ENCODE measurements around the gene TBC1D14.
"Not testable (repeated sequence)": the region's sequence is repeated elsewhere in the genome, so short reads cannot be mapped to it uniquely, and the experiment has no call there.

The TBC1D14 gene

GRCh38 chr4:6956087-6956433 is 46.4 kb downstream of the TBC1D14 start:
- DNase-seq: no peak

- no peak for DNase-seq
Measured at GRCh38 chr4:6956434-6957147, 47.0 kb downstream of the TBC1D14 start.

- no peak for DNase-seq
Measured at GRCh38 chr4:6957148-6957520, 47.5 kb downstream of the TBC1D14 start.

GRCh38 chr4:6957994-6958393 is 48.4 kb downstream of the TBC1D14 start:
- DNase-seq: no peak

GRCh38 chr4:6959261-6959660 is 49.6 kb downstream of the TBC1D14 start:
- no peak for DNase-seq

GRCh38 chr4:6960154-6960553 is 50.5 kb downstream of the TBC1D14 start:
- DNase-seq: no peak

- DNase-seq: no peak
Measured at GRCh38 chr4:6960628-6961412, 51.2 kb downstream of the TBC1D14 start.

GRCh38 chr4:6961496-6962210 is 52.0 kb downstream of the TBC1D14 start:
- no peak for DNase-seq

GRCh38 chr4:6962211-6963041 is 52.8 kb downstream of the TBC1D14 start:
- no peak for DNase-seq

GRCh38 chr4:6963139-6963611 is 53.5 kb downstream of the TBC1D14 start:
- no peak for DNase-seq

GRCh38 chr4:6964858-6965257 is 55.2 kb downstream of the TBC1D14 start:
- no peak for DNase-seq

- DNase-seq: no peak
Measured at GRCh38 chr4:6965329-6965728, 55.7 kb downstream of the TBC1D14 start.

GRCh38 chr4:6967846-6968340 is 58.3 kb downstream of the TBC1D14 start:
- no peak for DNase-seq

GRCh38 chr4:6968496-6968895 is 58.9 kb downstream of the TBC1D14 start:
- no peak for DNase-seq

GRCh38 chr4:6969826-6970800 is 60.5 kb downstream of the TBC1D14 start:
- DNase-seq: no peak

GRCh38 chr4:6971536-6972374 is 62.1 kb downstream of the TBC1D14 start:
- DNase-seq: no peak

GRCh38 chr4:6972375-6972650 is 62.7 kb downstream of the TBC1D14 start:
- no peak for DNase-seq

- no peak for DNase-seq
Measured at GRCh38 chr4:6972911-6973310, 63.3 kb downstream of the TBC1D14 start.

- peak; percentile 85 for DNase-seq
Measured at GRCh38 chr4:6974138-6974848, 64.7 kb downstream of the TBC1D14 start.

- not testable (repeated sequence) for DNase-seq
Measured at GRCh38 chr4:6977846-6978245, 68.2 kb downstream of the TBC1D14 start.

All from CD4-positive, alpha-beta T cell treated with Interleukin-4 for 4 hours (primary cell).